ENCODE results near the gene MYO15A.

- TF ChIP-seq CTCF (optimal IDR thresholded peaks at IDR 0.05 in 1 of 3, IDR thresholded peaks at IDR 0.05 in 1 of 3, conservative IDR thresholded peaks at IDR 0.05 in 1 of 3; ENCODE audit: extremely low read depth in 1 of 3, insufficient read depth in 2 of 3, low read length in 3 of 3), result no peak
- no peak for TF ChIP-seq EZH2 (IDR thresholded peaks at IDR 0.05; ENCODE audit: low read length)
Observed at GRCh38 chr17:18105027-18105426, 3.5 kb upstream of the MYO15A start.

Data from keratinocyte (primary cell).